Endothelial cell of umbilical vein (primary cell): ENCODE results near the gene TRAK1. TPM values are rescaled to one million over a fixed set of nuclear protein-coding genes. Genes with fewer than 3 reads are reported as not detected.

ENCODE experiments used
- BruUV-seq: library from RNA; stranded (reverse); fragments of 400-500 nt; replicated peaks from 2 replicates; lab custom pipeline; 2021; lab: Mats Ljungman, UMichigan
- CTCF ChIA-PET: fragments of 300-600, 350-600 bp; sonication (Branson Sonifier 250); formaldehyde crosslinking; loops from one replicate; lab custom pipeline; 2021; ENCODE audit warnings: antibody characterized with exemption, inconsistent platforms; lab: Charles Lee
- POLR2A ChIA-PET: fragments of 300-600, 350-600 bp; sonication (Branson Sonifier 250); formaldehyde crosslinking; loops from one replicate; lab custom pipeline; 2021; ENCODE audit warnings: antibody characterized with exemption, inconsistent platforms; lab: Charles Lee
- DNase-seq: peaks from one replicate; pipeline ENCODE4 v3.0.0-alpha.2; 2011; ENCODE audit warnings: low read depth, low spot score
- FAIRE-seq: peaks from 2 replicates; lab custom pipeline; 2011; peaks lifted over from hg19 to GRCh38; lab: Jason Lieb, UNC
- H2AFZ ChIP-seq: 2 replicates; pipeline ENCODE4 v1.6.0; 2012; ENCODE audit warnings: low read depth, low read length, control low read depth, inconsistent platforms
- H3K27ac ChIP-seq: 2 replicates; pipeline ENCODE4 v1.5.1; 2011; ENCODE audit warnings: low read depth, mild to moderate bottlenecking, control low read depth, low read length, moderate library complexity; ENCODE audit not compliant: insufficient read depth
- H3K27me3 ChIP-seq, 2 experiments: 2 replicates each; pipeline versions ENCODE4 v1.6.0 to v1.6.1; 2011; ENCODE audit warnings: low read length in 2 of 2, mixed read lengths in 1 of 2; ENCODE audit not compliant: control insufficient read depth in 2 of 2, insufficient read depth in 2 of 2
- H3K36me3 ChIP-seq, 2 experiments: 2 replicates in 1 of 2; 3 replicates in 1 of 2; pipeline ENCODE4 v1.5.1; 2011; ENCODE audit warnings: low read length in 2 of 2, mild to moderate bottlenecking in 1 of 2, moderate library complexity in 1 of 2; ENCODE audit not compliant: control insufficient read depth in 2 of 2, insufficient read depth in 2 of 2; ENCODE audit errors: extremely low read depth in 1 of 2
- H3K4me1 ChIP-seq: 3 replicates; pipeline ENCODE4 v1.5.1; 2011; ENCODE audit warnings: mild to moderate bottlenecking, low read length; ENCODE audit not compliant: control insufficient read depth, insufficient read depth; ENCODE audit errors: extremely low read depth
- H3K4me2 ChIP-seq: 2 replicates; pipeline ENCODE4 v1.6.1; 2011; ENCODE audit warnings: low read length, control low read depth, mixed read lengths; ENCODE audit not compliant: insufficient read depth
- H3K4me3 ChIP-seq, 3 experiments: fragments of 200-600 bp in 1 of 3; sonication (generic), shearing (Covaris generic) in 1 of 3; replicated peaks in 1 of 3; 2 replicates each; pipeline ENCODE4 v1.5.1; 2011 to 2016; ENCODE audit warnings: control low read depth in 3 of 3, low read length in 3 of 3, mild to moderate bottlenecking in 2 of 3, inconsistent platforms in 1 of 3, low read depth in 1 of 3, moderate library complexity in 1 of 3; ENCODE audit not compliant: insufficient read depth in 1 of 3
- H3K79me2 ChIP-seq: 2 replicates; pipeline ENCODE4 v1.6.0; 2012; ENCODE audit warnings: low read length, inconsistent platforms; ENCODE audit not compliant: control insufficient read depth, insufficient read depth
- H3K9ac ChIP-seq: replicated peaks from 2 replicates; pipeline ENCODE3; 2011; ENCODE audit warnings: low read length, control low read depth; ENCODE audit not compliant: insufficient read depth; ENCODE audit errors: extremely low read depth
- H3K9me1 ChIP-seq: replicated peaks from 3 replicates; pipeline ENCODE4 v1.6.0; 2011; ENCODE audit warnings: mild to moderate bottlenecking, low read length; ENCODE audit not compliant: control insufficient read depth, insufficient read depth; ENCODE audit errors: extremely low read depth
- H3K9me3 ChIP-seq: replicated peaks from 2 replicates; pipeline ENCODE4 v1.5.1; 2012; ENCODE audit warnings: low read length, inconsistent platforms; ENCODE audit not compliant: control insufficient read depth, insufficient read depth
- H4K20me1 ChIP-seq: replicated peaks from 2 replicates; pipeline ENCODE3; 2011; ENCODE audit warnings: mild to moderate bottlenecking, low read length; ENCODE audit not compliant: control insufficient read depth, insufficient read depth; ENCODE audit errors: extremely low read depth
- EZH2 ChIP-seq: IDR thresholded peaks from 2 replicates; pipeline ENCODE4 v1.6.1; 2012; ENCODE audit warnings: borderline replicate concordance, low read depth, mild to moderate bottlenecking, moderate library complexity, low read length, inconsistent platforms; ENCODE audit not compliant: severe bottlenecking
- FOS ChIP-seq: IDR thresholded peaks from 2 replicates; pipeline ENCODE4 v1.6.1; 2011; ENCODE audit warnings: mild to moderate bottlenecking, low read length, moderate library complexity, borderline replicate concordance; ENCODE audit not compliant: insufficient read depth
- MYC ChIP-seq: IDR thresholded peaks from one replicate; pipeline ENCODE4 v1.6.1; 2011; ENCODE audit warnings: mild to moderate bottlenecking, low read depth, low read length
- POLR2AphosphoS5 ChIP-seq: IDR thresholded peaks from 2 replicates; pipeline ENCODE4 v1.6.1; 2012; ENCODE audit warnings: low read depth, mild to moderate bottlenecking, control low read depth, low read length, moderate library complexity; ENCODE audit not compliant: insufficient read depth
- dilution Hi-C: fragments of 300-500 bp; cut with MboI; formaldehyde crosslinking; loops from one replicate; pipeline ENCODE4 v1.15.0; 2019; ENCODE audit warnings: low sequenced_read_pairs; ENCODE audit not compliant: extremely low pct_ligation_motif_present
- intact Hi-C: fragments of 100-400 bp; cut with micrococcal nuclease; formaldehyde crosslinking; loops from one replicate; pipeline ENCODE4 v1.10.0; 2022
- polyA plus RNA-seq, 4 experiments: library from polyadenylated mRNA; depleted of rRNA in 3 of 4; stranded (reverse) in 3 of 4; unstranded in 1 of 4; fragments of >200 nt; gene quantifications; 2 replicates each; pipeline versions ENCODE4 v1.2.1 to v1.2.3, GENCODE V29; 2011 to 2012; ENCODE audit warnings: missing spikeins in 1 of 4
- total RNA-seq: library from RNA; stranded (reverse); gene quantifications from 2 replicates; pipeline ENCODE4 v1.2.3, GENCODE V29; 2021

Gene TRAK1
- total and polyA plus RNA-seq, 2 donors (not counting 3 experiments of a cell fraction or from before 2014, with no cell fraction given), result 38.5 to 59.6 TPM

- Histone ChIP-seq H3K4me3 (no peak overlapping the region), H4K20me1 (no peaks in the 10 kb centered on the region), H2AFZ (no peak overlapping the region), H3K9ac (no peak overlapping the region), H3K27me3 (no peaks in the 10 kb centered on the region), H3K9me1 (no peaks in the 10 kb centered on the region), H3K4me2 (no peak overlapping the region), H3K36me3 (peaks cover 3 to 22% of the 10 kb centered on the region in 2 experiments), H3K27ac (no peak overlapping the region), H3K79me2 (no peaks in the 10 kb centered on the region), H3K9me3 (no peaks in the 10 kb centered on the region), H3K4me1 (no peaks in the 10 kb centered on the region)
- ChIA-PET CTCF (interaction anchor here (0.6 kb wide), 1 partner anchor 34 kb away, joined by 3 read pairs; no protein-coding TSS in a partner anchor), POLR2A (no interaction called here)
- FAIRE-seq, result no peak
- dilution Hi-C loops, result no loop called here
- TF ChIP-seq FOS (no peak), MYC (no peak), EZH2 (no peak), POLR2AphosphoS5 (no peak)
- no TSS peak for BruUV-seq
- intact Hi-C loops, result no loop called here
- no peak for DNase-seq
These were observed 134.6 kb downstream of the TRAK1 start for GRCh38 chr3:42225486-42226363.
